Measurements from ENCODE around the gene CD70.

- TF ChIP-seq CTCF (IDR thresholded peaks at IDR 0.05) (no peak), EP300 (IDR thresholded peaks at IDR 0.05) (no peak), POLR2AphosphoS5 (IDR thresholded peaks at IDR 0.05) (no peak)
Observed at GRCh38 chr19:6564393-6564792, 26.6 kb downstream of the CD70 start.

All from esophagus muscularis mucosa (tissue), 4 donors.